NCI-H774 (cell line): ENCODE results near the gene OR52J3.

ENCODE experiments used
- DNase-seq: peaks from one replicate; lab custom pipeline; 2025; lab: John Stamatoyannopoulos, UW

The OR52J3 gene

DNA sequence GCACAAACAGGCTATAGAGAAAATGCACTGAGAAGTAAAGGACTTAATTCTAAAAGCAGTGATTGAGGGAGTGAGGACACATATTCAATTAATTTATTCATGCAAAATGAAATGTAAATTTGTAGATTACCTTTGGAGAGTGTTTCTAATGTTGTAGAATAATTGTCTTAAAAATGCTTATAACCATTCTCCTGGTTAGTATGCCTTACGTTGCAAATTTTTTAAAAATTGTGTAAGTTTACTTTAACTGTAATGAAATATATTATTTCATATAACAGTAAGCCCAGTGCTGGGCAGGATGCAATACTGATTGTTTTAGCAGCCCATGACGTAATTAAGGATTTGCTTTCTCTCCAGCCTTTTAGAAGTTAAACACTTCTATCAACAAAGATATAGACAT, 49.7 kb downstream of the OR52J3 start:
- no peak for DNase-seq
